HepG2 (cell line): Measurements from ENCODE around the gene UXS1. TPM values are rescaled to one million over a fixed set of nuclear protein-coding genes. Genes with fewer than 3 reads are reported as not detected.

Experiments
- E2F1 ChIP-seq: sonication (generic); formaldehyde crosslinking; IDR thresholded peaks from 2 replicates; pipeline ENCODE4 v1.5.0; 2020; ENCODE audit warnings: missing genetic modification reagents
- MED8 ChIP-seq: sonication (generic); formaldehyde crosslinking; IDR thresholded peaks from 2 replicates; pipeline ENCODE4 v1.8.1; 2023; ENCODE audit warnings: mild to moderate bottlenecking, missing genetic modification reagents; ENCODE audit not compliant: insufficient replicate concordance
- MEF2D ChIP-seq: sonication (generic); formaldehyde crosslinking; IDR thresholded peaks from 2 replicates; pipeline ENCODE4 v1.5.1; 2020; ENCODE audit warnings: mild to moderate bottlenecking, missing genetic modification reagents
- POLR2A ChIP-seq, 2 experiments: IDR thresholded peaks; 2 replicates each; pipeline ENCODE4 v1.6.1; 2011; ENCODE audit warnings: low read depth in 2 of 2, low read length in 2 of 2, mild to moderate bottlenecking in 1 of 2, moderate library complexity in 1 of 2; ENCODE audit not compliant: insufficient read depth in 1 of 2
- RFX3 ChIP-seq: IDR thresholded peaks from 2 replicates; pipeline ENCODE4 v1.6.1; 2016; ENCODE audit warnings: missing biosample characterization, missing genetic modification reagents
- TARDBP ChIP-seq: sonication (generic); formaldehyde crosslinking; IDR thresholded peaks from 2 replicates; pipeline ENCODE4 v1.8.0; 2022; ENCODE audit warnings: mild to moderate bottlenecking, missing genetic modification reagents
- ZNF263 ChIP-seq: sonication (generic); formaldehyde crosslinking; IDR thresholded peaks from 2 replicates; pipeline ENCODE4 v1.4.0; 2020; ENCODE audit warnings: missing genetic modification reagents
- ZNF839 ChIP-seq: sonication (generic); formaldehyde crosslinking; IDR thresholded peaks from 2 replicates; pipeline ENCODE4 v1.4.0; 2020; ENCODE audit warnings: missing genetic modification reagents, mild to moderate bottlenecking, borderline replicate concordance
- polyA plus RNA-seq, 8 experiments: library from polyadenylated mRNA; depleted of rRNA in 3 of 8; stranded (reverse) in 7 of 8; unstranded in 1 of 8; fragments of >200 nt; fragmentation: Illumina TruSeq in 4 of 8; extraction: Trizol in 4 of 8; gene quantifications; 2 replicates each; pipeline versions ENCODE4 v1.2.1 to v1.2.3, GENCODE V29; 2011 to 2016; ENCODE audit warnings: low read depth in 4 of 8, missing spikeins in 1 of 8, mixed read lengths in 1 of 8; ENCODE audit not compliant: insufficient read depth in 1 of 8
- total RNA-seq, 5 experiments: library from RNA; depleted of rRNA; stranded (reverse); fragments of >200 nt; fragmentation: Illumina TruSeq; extraction: Trizol; gene quantifications; 2 replicates each; pipeline ENCODE4 v1.2.3, GENCODE V29; 2016; ENCODE audit warnings: low read depth in 1 of 5
- TF ChIP-seq, protein P1 (sequence below): sonication (generic); formaldehyde crosslinking; IDR thresholded peaks from 2 replicates; pipeline ENCODE4 v1.4.0; 2020; ENCODE audit warnings: missing genetic modification reagents
- TF ChIP-seq, protein P2 (sequence below): sonication (generic); formaldehyde crosslinking; IDR thresholded peaks from 2 replicates; pipeline ENCODE4 v1.4.0; 2020; ENCODE audit warnings: mild to moderate bottlenecking, low read depth, missing genetic modification reagents
- TF ChIP-seq, protein P3 (sequence below): sonication (generic); formaldehyde crosslinking; IDR thresholded peaks from 2 replicates; pipeline ENCODE4 v1.5.0; 2020; ENCODE audit warnings: mild to moderate bottlenecking, missing genetic modification reagents, moderate library complexity
- TF ChIP-seq, protein P4 (sequence below): sonication (generic); formaldehyde crosslinking; IDR thresholded peaks from 2 replicates; pipeline ENCODE4 v1.5.0; 2020; ENCODE audit warnings: missing genetic modification reagents
- TF ChIP-seq, protein P5 (sequence below): sonication (generic); formaldehyde crosslinking; IDR thresholded peaks from 2 replicates; pipeline ENCODE4 v1.5.1; 2020; ENCODE audit warnings: mild to moderate bottlenecking, missing genetic modification reagents, borderline replicate concordance
- TF ChIP-seq, protein P6 (sequence below): sonication (generic); formaldehyde crosslinking; IDR thresholded peaks from 2 replicates; pipeline ENCODE4 v1.5.1; 2020; ENCODE audit warnings: missing genetic modification reagents, mild to moderate bottlenecking, borderline replicate concordance

Gene UXS1
- total and polyA plus RNA-seq, 2 of the 13 experiments (the other 11 are each of a cell fraction or from before 2014, with no cell fraction given) = 53.3 to 110 TPM

GRCh38 chr2:106193977-106194778, at the start of gene UXS1 (continued):
- TF ChIP-seq, protein P1, sequence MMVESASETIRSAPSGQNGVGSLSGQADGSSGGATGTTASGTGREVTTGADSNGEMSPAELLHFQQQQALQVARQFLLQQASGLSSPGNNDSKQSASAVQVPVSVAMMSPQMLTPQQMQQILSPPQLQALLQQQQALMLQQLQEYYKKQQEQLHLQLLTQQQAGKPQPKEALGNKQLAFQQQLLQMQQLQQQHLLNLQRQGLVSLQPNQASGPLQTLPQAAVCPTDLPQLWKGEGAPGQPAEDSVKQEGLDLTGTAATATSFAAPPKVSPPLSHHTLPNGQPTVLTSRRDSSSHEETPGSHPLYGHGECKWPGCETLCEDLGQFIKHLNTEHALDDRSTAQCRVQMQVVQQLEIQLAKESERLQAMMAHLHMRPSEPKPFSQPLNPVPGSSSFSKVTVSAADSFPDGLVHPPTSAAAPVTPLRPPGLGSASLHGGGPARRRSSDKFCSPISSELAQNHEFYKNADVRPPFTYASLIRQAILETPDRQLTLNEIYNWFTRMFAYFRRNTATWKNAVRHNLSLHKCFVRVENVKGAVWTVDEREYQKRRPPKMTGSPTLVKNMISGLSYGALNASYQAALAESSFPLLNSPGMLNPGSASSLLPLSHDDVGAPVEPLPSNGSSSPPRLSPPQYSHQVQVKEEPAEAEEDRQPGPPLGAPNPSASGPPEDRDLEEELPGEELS (CRISPR knock-in tag) = no peak; the same call in 1 of the 2 replicates
- TF ChIP-seq MED8 (CRISPR knock-in tag) (no peak), TARDBP (CRISPR knock-in tag) (peak; percentile 54; the same call in 1 of the 2 replicates), POLR2A (IDR thresholded peaks at IDR 0.05; ENCODE audit: insufficient read depth in 1 of 2, low read depth in 2 of 2, low read length in 2 of 2) (peak; percentile 72 to 87), ZNF263 (peak; percentile 31), RFX3 (CRISPR knock-in tag) (no peak; the same call in 1 of the 2 replicates), E2F1 (CRISPR knock-in tag) (peak; percentile 74), ZNF839 (CRISPR knock-in tag) (no peak), MEF2D (CRISPR knock-in tag) (peak; percentile 66; the same call in 1 of the 2 replicates)
- TF ChIP-seq, protein P2, sequence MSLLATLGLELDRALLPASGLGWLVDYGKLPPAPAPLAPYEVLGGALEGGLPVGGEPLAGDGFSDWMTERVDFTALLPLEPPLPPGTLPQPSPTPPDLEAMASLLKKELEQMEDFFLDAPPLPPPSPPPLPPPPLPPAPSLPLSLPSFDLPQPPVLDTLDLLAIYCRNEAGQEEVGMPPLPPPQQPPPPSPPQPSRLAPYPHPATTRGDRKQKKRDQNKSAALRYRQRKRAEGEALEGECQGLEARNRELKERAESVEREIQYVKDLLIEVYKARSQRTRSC = no peak
- TF ChIP-seq, protein P3, sequence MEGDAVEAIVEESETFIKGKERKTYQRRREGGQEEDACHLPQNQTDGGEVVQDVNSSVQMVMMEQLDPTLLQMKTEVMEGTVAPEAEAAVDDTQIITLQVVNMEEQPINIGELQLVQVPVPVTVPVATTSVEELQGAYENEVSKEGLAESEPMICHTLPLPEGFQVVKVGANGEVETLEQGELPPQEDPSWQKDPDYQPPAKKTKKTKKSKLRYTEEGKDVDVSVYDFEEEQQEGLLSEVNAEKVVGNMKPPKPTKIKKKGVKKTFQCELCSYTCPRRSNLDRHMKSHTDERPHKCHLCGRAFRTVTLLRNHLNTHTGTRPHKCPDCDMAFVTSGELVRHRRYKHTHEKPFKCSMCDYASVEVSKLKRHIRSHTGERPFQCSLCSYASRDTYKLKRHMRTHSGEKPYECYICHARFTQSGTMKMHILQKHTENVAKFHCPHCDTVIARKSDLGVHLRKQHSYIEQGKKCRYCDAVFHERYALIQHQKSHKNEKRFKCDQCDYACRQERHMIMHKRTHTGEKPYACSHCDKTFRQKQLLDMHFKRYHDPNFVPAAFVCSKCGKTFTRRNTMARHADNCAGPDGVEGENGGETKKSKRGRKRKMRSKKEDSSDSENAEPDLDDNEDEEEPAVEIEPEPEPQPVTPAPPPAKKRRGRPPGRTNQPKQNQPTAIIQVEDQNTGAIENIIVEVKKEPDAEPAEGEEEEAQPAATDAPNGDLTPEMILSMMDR (CRISPR knock-in tag) = no peak
- TF ChIP-seq, protein P4, sequence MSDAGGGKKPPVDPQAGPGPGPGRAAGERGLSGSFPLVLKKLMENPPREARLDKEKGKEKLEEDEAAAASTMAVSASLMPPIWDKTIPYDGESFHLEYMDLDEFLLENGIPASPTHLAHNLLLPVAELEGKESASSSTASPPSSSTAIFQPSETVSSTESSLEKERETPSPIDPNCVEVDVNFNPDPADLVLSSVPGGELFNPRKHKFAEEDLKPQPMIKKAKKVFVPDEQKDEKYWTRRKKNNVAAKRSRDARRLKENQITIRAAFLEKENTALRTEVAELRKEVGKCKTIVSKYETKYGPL (CRISPR knock-in tag) = peak; percentile 57; the same call in 1 of the 2 replicates
- TF ChIP-seq, protein P5, sequence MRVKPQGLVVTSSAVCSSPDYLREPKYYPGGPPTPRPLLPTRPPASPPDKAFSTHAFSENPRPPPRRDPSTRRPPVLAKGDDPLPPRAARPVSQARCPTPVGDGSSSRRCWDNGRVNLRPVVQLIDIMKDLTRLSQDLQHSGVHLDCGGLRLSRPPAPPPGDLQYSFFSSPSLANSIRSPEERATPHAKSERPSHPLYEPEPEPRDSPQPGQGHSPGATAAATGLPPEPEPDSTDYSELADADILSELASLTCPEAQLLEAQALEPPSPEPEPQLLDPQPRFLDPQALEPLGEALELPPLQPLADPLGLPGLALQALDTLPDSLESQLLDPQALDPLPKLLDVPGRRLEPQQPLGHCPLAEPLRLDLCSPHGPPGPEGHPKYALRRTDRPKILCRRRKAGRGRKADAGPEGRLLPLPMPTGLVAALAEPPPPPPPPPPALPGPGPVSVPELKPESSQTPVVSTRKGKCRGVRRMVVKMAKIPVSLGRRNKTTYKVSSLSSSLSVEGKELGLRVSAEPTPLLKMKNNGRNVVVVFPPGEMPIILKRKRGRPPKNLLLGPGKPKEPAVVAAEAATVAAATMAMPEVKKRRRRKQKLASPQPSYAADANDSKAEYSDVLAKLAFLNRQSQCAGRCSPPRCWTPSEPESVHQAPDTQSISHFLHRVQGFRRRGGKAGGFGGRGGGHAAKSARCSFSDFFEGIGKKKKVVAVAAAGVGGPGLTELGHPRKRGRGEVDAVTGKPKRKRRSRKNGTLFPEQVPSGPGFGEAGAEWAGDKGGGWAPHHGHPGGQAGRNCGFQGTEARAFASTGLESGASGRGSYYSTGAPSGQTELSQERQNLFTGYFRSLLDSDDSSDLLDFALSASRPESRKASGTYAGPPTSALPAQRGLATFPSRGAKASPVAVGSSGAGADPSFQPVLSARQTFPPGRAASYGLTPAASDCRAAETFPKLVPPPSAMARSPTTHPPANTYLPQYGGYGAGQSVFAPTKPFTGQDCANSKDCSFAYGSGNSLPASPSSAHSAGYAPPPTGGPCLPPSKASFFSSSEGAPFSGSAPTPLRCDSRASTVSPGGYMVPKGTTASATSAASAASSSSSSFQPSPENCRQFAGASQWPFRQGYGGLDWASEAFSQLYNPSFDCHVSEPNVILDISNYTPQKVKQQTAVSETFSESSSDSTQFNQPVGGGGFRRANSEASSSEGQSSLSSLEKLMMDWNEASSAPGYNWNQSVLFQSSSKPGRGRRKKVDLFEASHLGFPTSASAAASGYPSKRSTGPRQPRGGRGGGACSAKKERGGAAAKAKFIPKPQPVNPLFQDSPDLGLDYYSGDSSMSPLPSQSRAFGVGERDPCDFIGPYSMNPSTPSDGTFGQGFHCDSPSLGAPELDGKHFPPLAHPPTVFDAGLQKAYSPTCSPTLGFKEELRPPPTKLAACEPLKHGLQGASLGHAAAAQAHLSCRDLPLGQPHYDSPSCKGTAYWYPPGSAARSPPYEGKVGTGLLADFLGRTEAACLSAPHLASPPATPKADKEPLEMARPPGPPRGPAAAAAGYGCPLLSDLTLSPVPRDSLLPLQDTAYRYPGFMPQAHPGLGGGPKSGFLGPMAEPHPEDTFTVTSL (CRISPR knock-in tag) = peak; percentile 58; the same call in 1 of the 2 replicates
- TF ChIP-seq, protein P6, sequence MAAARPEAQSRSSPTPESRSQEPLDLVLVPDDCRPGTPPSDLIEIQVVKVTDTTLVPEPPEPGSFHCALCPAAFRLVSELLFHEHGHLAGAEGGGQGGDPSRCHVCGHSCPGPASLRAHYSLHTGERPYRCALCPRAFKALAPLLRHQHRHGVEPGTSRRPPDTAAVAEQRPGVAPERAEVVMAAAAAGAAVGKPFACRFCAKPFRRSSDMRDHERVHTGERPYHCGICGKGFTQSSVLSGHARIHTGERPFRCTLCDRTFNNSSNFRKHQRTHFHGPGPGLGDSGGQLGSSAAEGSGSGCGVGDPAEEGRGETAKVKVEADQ (CRISPR knock-in tag) = no peak
